Endometrium (tissue), 2 donors: ENCODE results near the gene KRT17.
"Not testable (repeated sequence)": the region's sequence is repeated elsewhere in the genome, so short reads cannot be mapped to it uniquely, and the experiment has no call there.

Source experiments
- FAIRE-seq: peaks from 2 replicates; lab custom pipeline; 2012; peaks lifted over from hg19 to GRCh38; lab: Jason Lieb, UNC
- donor health status: control.
- donor health status: control.

The KRT17 gene

DNA sequence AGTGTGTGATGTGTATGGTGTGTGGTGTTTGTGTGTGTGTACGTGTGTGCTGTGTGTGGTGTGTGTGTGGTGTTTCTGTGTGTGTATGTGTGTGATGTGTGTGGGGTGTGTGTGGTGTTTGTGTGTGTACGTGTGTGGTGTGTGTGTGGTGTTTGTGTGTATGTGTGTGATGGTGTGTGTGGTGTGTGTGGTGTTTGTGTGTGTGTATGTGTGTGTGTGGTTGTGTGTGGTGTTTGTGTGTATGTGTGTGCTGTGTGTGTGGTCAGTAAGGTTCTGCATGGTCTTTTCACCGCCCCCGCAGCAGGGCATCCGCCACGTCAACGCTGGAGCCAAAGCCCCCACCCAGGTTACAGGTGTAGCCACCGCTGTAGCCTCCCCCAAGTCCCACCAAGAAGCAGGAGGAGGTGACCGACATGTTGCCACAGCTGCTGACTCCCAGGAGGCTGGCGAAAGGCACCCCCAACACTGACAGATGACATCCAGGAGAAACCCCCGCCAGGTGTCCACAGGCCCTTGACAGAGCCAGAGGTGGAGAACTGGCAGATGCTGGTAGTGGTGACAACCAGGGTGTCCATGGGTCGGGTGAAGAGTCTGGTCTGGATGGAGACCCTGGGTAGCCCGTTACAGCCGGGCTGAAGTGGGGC, 9.3 kb upstream of the KRT17 start:
- FAIRE-seq, result no peak

DNA sequence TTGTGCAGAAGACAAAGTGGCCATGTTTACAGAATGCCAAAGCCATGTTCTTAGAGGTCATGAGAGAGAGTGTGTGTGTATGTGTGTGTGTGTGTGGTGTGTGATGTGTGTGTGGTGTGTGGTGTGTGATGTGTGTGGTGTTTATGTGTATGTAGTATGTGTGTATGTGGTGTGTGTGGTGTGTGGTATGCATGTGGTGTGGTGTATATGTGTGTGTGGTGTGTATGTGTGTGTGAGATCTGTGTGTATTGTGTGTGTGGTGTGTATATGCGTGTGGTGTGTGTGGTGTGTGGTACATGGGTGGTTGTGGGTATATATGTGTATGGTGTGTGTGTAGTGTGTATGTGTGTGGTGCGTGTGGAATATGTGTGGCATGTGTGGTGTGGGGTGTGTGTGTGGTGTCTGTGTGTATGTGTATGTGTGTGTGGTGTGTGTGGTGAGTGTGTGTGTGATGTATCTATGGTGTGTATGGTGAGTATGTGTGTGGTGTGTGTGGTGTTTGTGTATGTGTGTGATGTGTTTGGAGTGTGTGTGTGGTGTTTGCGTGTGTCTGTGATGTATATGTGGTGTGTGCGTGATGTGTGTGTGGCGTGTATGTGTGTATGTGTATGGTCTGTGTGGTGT, 8.2 kb upstream of the KRT17 start:
- FAIRE-seq, result no peak

DNA sequence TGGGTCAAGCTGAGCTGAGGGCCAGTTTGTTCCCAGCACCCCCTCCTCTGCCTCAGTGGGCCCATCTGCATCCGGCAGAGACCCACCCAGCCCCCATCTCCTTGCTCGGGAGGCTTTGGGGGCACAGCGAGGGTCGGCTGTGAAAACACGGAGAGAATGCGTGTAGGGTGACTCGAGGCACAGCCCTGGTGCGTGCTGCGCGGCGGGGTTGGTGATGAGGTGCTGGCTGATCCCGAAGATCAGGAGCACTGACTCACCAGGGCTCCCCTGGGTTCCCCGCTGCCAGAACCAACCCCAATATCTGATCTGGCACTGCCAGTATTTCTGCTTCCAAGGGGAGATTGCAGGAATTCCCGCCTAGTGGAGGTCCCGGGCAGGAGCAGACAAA, 7.5 kb upstream of the KRT17 start:
- FAIRE-seq, result no peak

DNA sequence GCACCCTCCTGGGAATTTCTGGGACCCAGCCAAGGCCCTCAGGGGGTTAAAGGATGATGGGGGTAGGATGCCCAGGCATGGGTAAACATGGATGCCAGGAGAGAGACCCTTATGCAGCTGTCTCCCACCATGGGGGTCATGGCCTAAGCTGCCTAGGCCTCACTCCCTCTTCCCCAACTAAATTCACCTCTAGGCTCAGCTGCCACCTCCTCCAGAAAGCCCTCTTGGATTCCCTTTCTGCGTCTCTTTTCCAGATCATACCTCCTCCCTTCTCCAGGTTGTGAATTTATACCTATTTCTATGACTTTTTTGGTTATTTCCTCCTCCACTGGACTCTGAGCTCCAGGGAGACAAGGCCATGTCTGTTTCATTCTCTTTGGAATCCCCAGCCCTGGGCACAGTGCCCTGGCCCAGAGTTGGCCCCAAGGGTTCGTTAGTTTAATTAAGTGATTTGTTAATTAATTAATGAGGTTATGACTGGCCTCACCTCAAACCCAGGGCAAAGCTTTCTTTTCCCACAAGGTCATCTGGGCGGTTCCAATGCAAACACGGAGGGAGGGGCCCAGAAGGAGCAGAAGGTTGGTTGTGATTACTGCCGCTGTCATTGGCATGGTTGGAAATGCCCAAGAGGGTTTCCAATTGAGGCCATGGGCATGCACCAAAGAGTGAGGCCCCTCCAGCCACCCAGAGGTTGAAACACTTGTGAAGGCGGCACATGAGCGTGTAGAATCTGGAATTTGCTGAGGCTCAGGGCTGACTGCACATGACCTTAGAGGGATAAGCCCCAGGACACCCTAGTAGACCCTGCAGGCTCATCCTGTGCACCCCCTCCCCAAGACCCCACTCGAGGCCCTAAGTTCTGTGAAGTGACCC, 6.9 kb upstream of the KRT17 start:
- no peak for FAIRE-seq

DNA sequence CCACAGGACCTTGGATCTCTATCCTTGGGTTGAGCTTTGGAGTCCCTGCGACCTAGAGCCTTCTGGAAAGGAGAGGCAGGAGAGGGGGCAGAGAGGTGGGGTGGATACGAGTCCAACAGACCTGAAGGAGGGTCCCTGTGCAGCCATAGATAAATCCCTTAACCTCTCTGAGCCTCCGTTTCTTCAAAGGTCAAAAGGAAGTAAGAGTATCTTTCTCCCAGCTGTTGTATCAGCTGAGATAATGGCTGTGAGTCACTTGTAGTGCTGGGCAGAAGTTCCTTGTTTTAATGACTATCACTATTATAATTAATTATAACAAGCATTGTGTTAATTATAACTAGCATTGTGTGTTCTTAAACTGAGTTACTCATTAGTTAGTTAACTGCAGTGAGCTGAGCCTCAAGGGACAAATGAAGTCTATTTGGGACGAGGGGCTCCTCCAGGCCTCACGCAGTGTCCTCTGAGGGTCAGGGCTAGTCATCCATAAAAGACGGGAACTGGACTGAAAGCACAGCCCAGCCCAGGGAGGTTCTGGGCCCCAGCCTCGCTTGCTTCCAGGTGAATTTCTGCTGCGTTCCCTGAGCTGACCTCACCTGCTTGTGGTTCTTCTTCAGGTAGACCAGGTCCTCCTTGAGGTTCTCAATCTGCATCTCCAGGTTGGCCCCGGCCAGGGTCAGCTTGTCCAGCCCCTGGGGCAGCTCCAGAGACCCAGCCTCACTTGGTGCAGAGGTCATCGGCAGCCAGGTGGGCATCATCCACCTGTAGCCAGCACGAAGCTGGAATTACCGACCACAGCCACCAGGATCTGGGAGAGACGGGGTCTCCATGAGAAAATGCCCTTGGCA, 5.7 kb upstream of the KRT17 start:
- FAIRE-seq, result no peak

DNA sequence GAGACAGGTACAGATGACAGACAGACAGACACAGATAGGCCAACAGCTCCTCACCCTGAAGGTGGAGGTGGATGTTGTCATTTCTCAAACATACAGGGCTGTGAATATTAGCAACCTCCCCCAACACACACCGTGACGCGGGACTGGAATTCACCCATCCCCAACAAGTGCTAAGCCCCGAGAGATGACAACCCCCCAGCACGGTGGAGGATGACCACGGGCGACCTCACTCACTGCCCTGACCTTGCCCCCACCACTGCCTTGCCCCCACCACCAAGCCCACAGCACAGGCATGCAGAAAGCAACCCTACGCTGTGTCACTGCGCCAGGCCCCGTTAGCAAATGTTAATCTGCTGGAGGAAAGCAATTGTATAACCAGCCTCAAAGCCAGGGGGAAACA, 4.9 kb upstream of the KRT17 start:
- FAIRE-seq, result no peak

DNA sequence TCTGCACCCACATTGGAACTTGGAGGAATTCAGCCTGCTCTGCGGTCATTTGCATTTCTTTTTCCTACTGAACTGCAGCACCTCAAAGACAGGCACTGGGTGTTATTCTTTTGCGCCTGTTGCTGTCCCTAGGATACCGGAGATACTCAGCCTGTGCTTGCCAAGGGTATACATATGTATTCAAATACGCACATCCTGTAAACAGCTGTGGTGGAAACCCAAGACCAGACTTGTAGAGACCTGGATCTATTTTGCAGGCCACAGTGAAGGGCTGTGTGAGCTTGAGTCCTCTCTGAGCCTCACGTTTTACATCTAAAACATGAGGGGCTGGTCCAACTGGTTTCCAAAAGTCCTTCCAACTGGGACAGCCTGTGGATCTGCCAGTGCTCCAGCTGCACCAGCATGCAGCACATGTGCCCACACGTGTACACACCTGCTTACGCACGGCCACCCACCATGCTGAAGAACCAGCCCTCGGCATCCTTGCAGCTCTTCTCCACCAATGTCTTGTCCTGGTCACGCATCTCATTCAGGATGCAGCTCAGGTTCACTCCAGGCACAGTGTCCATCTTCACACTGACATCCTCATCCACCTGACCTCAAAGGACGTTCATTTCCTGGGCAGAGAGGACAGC, 4.4 kb upstream of the KRT17 start:
- FAIRE-seq, result not testable (repeated sequence)

DNA sequence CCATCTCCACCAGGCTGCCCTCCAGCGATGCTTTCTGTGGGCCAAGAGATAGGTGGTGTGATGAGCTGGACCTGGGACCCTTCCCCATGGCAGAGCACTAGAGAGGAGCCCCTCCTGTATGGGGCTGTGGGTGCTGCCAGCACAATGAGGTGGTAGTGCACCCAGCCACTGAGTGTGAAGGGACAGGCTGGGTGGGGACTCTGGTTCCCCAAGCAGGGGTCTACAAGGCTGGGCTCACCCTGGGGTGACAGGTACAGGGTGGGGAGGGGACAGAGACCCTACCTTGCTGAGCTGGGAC, 3.6 kb upstream of the KRT17 start:
- not testable (repeated sequence) for FAIRE-seq

DNA sequence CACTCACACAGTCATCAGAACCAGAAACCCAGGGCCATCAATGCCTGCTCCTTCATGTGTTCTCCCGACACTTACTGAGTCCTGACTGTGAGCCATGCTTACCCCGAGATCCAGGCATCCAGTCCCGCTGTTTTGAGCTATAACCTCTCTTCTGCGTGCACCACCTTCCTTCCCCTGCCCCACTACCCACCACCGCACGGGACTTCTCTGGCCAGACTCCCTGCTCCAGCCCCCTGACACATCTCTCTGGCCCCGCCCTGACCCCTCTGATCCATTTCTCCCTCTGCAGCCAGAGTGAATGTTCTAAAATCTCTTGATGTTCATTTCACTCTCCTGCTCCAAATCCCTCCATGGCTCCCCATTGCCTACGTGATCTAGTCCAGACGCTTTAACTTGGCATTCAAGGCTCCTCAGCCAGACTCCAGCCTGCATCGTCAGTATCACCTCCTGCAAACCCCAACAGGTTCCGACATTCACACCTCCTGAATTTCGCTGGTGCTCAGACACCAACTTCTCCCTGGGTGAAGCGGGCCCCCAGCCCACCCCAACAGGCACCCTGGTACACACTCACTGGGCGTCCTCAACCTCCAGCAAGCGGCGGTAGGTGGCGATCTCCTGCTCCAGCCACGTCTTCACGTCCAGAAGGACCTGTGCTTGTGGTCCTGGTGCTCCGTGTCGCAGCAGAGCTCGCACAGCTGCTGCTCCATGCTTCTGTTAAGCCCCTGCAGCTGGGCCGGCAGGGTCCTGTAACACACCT, 3.1 kb upstream of the KRT17 start:
- no peak for FAIRE-seq

DNA sequence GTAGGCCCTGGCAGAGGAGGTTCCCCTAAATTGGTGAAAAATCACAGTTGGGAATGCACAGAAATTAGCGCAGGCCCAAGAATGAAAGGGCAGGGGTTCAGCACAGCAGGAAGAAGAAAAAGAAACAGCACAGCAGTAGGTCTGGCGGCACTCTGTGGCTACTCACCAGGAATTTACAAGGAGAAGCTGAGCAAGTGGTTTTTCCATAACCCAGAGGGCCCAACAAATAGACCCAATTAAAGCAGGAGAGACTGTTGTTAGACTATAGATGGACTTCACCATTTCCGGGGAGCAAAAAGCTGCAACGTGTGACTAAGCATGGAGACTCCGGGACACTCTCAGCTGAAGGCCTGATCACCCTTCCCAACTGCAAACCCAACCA, 2.5 kb upstream of the KRT17 start:
- FAIRE-seq, result not testable (repeated sequence)

DNA sequence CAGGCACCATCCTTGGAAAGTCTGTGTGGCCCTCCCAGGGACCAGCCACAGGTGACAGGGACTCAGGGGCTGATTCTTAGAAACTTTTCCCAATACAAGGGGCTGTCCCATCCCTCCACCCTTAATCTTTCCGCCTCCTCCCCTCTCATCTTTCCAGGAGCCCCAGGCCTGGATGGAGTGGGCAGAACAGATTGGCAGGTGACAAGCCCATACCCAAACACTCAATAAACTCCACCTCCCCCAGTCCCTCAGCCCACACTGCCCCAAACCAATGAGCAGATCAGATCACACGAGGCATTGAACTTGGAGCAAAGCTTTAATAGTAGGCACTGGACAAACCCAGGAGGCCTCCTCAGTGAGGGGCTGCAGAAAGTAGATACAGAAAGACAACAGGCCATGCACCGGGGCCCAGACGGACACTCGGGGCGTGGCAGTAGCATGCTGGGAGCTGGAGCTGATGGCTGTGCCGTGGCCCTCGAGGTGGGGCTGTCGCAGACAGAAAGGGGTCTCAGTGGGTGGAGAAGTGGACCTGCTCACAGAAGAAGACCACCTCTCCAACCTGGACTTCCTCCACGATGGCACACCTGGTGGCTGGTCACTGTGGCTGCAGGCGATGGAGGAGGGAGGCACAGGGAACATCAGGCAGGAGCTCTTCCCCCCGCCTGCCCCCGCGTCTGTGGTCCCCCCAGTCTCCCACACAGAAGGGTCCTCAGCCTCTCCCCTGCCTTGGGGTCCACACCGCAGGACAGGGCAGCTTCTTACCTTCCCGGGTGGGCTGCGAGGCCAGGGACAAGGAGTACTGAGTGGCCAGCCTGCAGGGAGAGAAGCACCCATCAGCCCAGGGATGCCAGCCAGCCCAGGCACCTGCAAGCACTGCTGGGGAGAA, 1.9 kb upstream of the KRT17 start:
- not testable (repeated sequence) for FAIRE-seq

DNA sequence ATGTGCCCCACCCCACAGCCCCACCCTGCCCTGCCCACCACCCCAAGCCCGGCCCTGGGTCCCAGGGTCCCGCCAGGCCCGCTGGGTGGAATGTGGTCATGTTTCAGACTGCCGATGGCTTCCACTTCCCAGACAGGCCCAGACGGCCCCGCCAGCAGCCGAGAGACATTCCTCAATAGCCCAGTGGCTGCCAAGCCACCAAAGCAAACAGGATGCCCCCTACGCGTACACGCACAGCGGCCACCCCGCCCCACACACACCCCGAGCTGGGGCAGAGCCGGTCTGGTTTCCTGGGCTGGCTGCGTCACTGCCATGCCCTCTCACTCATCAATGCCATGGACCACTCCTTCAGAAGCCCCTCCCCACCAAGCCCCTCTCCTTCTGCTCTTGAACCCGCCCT, 1.2 kb upstream of the KRT17 start:
- no peak for FAIRE-seq

DNA sequence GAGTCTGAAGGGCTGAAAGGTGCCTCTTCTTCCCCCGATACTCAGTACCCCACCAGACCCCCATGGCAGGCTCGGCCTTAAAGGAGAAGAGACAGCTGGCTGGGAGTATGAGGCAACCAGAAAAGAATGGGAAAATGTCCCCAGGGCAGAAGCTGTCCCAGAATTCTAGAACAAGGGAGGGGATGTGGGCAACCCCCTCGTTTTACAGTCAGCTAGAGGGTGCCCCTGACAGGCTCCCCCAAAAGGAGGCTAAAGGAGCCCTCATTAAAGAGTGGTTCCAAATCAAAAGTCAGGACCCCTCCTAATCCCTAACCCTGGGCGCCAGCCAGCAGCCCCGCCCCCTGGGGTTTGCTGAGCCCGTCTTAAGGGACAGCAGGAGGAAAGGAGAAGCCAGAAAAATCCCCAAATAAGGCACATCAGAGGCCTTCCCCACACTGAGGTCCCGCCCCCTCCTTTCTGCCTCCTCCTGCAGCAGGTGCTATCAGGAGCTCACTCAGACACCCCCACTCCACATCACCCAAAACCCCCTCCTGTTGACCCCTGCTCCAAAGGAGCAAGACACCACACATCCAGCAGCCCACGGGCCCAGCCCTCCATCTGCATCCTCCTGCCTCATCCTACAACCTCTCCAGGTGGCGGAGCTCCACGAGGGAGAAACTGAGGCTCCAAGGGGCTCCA, 1.1 kb downstream of the KRT17 start:
- not testable (repeated sequence) for FAIRE-seq

DNA sequence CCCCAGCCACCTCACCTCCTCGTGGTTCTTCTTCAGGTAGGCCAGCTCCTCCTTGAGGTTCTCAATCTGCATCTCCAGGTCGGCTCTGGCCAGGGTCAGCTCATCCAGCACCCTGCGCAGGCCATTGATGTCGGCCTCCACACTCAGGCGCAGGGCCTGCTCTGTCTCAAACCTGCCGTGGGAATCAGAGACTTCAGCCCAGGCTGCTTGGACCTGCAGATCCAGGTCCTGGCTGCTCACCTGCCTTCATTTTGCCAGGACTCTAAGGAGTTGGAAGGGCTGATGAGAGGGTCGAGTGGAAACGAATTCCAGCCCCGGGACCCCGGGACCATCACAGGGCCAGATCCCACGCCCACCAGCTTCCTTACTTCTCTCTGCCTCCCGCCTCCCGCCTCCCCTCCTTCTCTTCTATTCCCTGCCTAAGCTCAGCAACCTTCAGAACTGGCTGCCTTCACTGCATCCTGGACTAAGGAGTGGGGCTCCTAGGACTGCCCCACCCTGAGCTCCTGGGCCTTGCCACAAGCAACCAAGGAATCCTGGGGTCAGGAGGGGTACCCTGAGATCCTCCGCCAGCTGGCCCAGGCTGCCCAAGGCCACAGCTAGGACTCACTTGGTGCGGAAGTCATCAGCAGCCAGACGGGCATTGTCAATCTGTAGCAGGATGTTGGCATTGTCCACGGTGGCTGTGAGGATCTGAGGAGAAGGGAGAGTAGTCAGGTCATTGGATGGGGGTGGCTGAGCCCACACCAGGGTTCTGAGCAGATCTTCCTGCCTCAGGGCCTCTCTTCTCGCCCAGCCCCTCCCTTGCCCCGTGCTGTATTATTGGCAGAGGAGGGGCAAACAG, 1.8 kb downstream of the KRT17 start:
- FAIRE-seq, result not testable (repeated sequence)

DNA sequence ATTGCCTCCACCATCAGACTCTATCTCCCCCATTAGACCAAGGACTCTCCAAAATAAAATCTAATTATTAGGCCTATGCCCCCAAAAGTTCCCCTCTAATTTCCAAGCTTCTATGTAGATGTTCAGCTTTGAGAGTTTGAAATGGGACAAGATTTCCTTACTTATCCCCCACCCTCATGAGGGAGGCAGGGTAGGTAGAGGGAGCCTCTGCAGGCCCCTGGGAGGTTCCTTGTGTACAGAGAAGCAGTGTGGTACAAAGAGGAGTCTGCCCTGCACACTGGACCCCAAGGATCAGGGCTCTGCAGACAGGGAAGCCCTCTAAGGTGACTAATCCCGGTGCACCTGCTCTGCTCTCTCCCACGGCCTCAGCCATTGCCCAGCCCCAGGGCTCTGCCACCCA, 2.5 kb downstream of the KRT17 start:
- no peak for FAIRE-seq

DNA sequence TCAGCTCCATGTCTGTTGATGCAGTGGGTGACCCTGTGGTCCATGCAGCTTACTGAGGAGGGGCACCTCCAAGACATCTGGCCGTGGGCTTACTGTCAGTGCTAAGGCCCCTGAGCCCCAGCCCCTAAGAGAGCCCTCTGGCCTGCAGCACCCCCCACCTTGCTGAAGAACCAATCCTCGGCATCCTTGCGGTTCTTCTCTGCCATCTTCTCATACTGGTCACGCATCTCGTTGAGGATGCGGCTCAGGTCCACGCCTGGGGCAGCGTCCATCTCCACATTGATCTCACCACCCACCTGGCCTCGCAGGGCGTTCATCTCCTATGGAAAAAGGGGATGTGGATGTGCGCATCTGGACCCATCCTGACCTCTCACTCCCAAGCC, 2.9 kb downstream of the KRT17 start:
- not testable (repeated sequence) for FAIRE-seq

DNA sequence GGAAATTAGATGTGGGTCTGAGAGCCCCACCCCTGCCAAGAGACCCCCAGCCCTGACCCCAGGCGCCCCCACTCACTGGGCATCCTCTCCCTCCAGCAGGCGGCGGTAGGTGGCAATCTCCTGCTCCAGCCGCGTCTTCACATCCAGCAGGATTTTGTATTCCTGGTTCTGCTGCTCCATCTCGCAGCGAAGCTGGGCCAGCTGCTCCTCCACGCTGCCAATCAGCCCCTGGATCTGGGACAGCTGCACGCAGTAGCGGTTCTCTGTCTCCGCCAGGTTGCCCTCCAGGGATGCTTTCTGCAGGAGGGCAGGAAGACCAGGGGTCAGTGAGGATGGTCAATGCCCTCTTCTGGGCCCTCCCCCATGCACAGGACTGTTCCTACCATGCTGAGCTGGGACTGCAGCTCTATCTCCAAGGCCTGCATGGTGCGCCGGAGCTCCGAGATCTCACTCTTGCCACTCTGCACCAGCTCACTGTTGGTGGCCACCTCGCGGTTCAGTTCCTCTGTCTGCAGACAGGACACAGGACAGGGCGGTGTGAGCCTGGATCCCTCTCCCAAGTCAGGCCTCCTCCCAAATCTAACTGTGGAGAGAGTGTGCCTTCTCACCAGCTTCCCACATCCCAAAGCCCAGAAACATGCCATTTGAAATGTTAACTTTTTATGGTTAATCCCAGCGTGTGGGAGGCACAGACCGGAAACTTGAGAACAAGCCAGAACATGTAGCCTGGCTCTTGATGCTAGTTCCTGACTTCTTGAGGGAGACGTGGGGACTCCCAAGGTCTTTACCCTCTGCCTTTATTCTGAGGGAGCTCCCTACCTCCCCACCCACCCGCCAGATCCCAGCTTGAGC, 3.6 kb downstream of the KRT17 start:
- FAIRE-seq, result no peak
